CD14-positive monocyte (primary cell): ENCODE results near the gene TMEM273. TPM values are rescaled to one million over a fixed set of nuclear protein-coding genes. Genes with fewer than 3 reads are reported as not detected.

Source experiments
- DNase-seq, 3 donors: peaks; one replicate each; pipeline ENCODE4 v3.0.0-alpha.2; 2011 to 2022
- H2AFZ ChIP-seq: 2 replicates; pipeline ENCODE4 v1.6.0; 2012; ENCODE audit warnings: mild to moderate bottlenecking, low read depth, low read length, inconsistent platforms; ENCODE audit not compliant: insufficient read depth, poor library complexity, severe bottlenecking
- H3K27ac ChIP-seq, 2 donors: 1 replicate in 1 of 2; 2 replicates in 1 of 2; pipeline ENCODE4 v1.5.1; 2012 to 2013; ENCODE audit warnings: low read length in 2 of 2, control low read depth in 1 of 2, inconsistent platforms in 1 of 2, low read depth in 1 of 2, mild to moderate bottlenecking in 1 of 2
- H3K27me3 ChIP-seq, 2 donors: one replicate each; pipeline versions ENCODE4 v1.6.0 to v1.6.1; 2011 to 2013; ENCODE audit warnings: low read length in 2 of 2; ENCODE audit not compliant: control insufficient read depth in 2 of 2, insufficient read depth in 2 of 2
- H3K36me3 ChIP-seq, 2 donors: replicated peaks in 1 of 2; 1 replicate in 1 of 2; 2 replicates in 1 of 2; pipeline versions ENCODE4 v1.5.1 to v1.6.1; 2012 to 2013; ENCODE audit warnings: low read length in 2 of 2, control low read depth in 1 of 2, inconsistent platforms in 1 of 2, mild to moderate bottlenecking in 1 of 2; ENCODE audit not compliant: insufficient read depth in 2 of 2, control insufficient read depth in 1 of 2
- H3K4me1 ChIP-seq, 2 donors: 1 replicate in 1 of 2; 2 replicates in 1 of 2; pipeline versions ENCODE4 v1.5.1 to v1.6.1; 2012 to 2013; ENCODE audit warnings: low read length in 2 of 2, control low read depth in 1 of 2, inconsistent platforms in 1 of 2, mild to moderate bottlenecking in 1 of 2, moderate library complexity in 1 of 2; ENCODE audit not compliant: insufficient read depth in 2 of 2, control insufficient read depth in 1 of 2
- H3K4me2 ChIP-seq: replicated peaks from 2 replicates; pipeline ENCODE3; 2012; ENCODE audit warnings: low read length, moderate library complexity, mild to moderate bottlenecking; ENCODE audit not compliant: poor library complexity, severe bottlenecking; ENCODE audit errors: extremely low read depth
- H3K4me3 ChIP-seq, 3 experiments: fragments of 200-600 bp in 1 of 3; sonication (generic) in 1 of 3; replicated peaks in 1 of 3; 1 replicate in 2 of 3; 2 replicates in 1 of 3; pipeline ENCODE4 v1.5.1; 2011 to 2013; ENCODE audit warnings: low read length in 3 of 3, mild to moderate bottlenecking in 3 of 3, control low read depth in 2 of 3, low read depth in 2 of 3, inconsistent platforms in 1 of 3, moderate library complexity in 1 of 3
- H3K79me2 ChIP-seq: 2 replicates; pipeline ENCODE4 v1.6.0; 2012; ENCODE audit warnings: mild to moderate bottlenecking, control low read depth, inconsistent platforms, low read length, moderate library complexity; ENCODE audit not compliant: insufficient read depth
- H3K9ac ChIP-seq: 2 replicates; pipeline ENCODE4 v1.6.0; 2017; ENCODE audit warnings: low read length, mild to moderate bottlenecking; ENCODE audit not compliant: insufficient read depth, poor library complexity, severe bottlenecking
- H3K9me3 ChIP-seq, 2 donors: replicated peaks in 1 of 2; 1 replicate in 1 of 2; 2 replicates in 1 of 2; pipeline versions ENCODE4 v1.5.1 to v1.6.1; 2012 to 2013; ENCODE audit warnings: low read length in 2 of 2, control low read depth in 1 of 2; ENCODE audit not compliant: control insufficient read depth in 1 of 2, insufficient read depth in 1 of 2
- H4K20me1 ChIP-seq: 2 replicates; pipeline ENCODE4 v1.6.0; 2012; ENCODE audit warnings: mild to moderate bottlenecking, low read length, control low read depth, moderate library complexity; ENCODE audit not compliant: insufficient read depth
- H3K27ac Mint-ChIP-seq, 7 donors: one replicate each; pipeline ENCODE4 v1.8.0; 2020; ENCODE audit warnings: mild to moderate bottlenecking in 7 of 7, mixed read lengths in 7 of 7, moderate library complexity in 6 of 7, inconsistent platforms in 2 of 7
- H3K27me3 Mint-ChIP-seq, 3 donors: one replicate each; pipeline ENCODE4 v1.8.0; 2021 to 2022; ENCODE audit warnings: low read depth in 3 of 3, mild to moderate bottlenecking in 3 of 3, mixed read lengths in 3 of 3, moderate library complexity in 3 of 3, inconsistent platforms in 1 of 3
- H3K36me3 Mint-ChIP-seq, 2 donors: one replicate each; pipeline ENCODE4 v1.8.0; 2020; ENCODE audit warnings: mixed read lengths in 2 of 2, inconsistent platforms in 1 of 2, mild to moderate bottlenecking in 1 of 2
- H3K4me1 Mint-ChIP-seq: one replicate; pipeline ENCODE4 v1.8.0; 2020; ENCODE audit warnings: mild to moderate bottlenecking, mixed read lengths
- H3K4me3 Mint-ChIP-seq, 2 donors: one replicate each; pipeline ENCODE4 v1.8.0; 2020; ENCODE audit warnings: mild to moderate bottlenecking in 2 of 2, mixed read lengths in 2 of 2, moderate library complexity in 1 of 2
- H3K9me3 Mint-ChIP-seq, 7 donors: one replicate each; pipeline ENCODE4 v1.8.0; 2020 to 2022; ENCODE audit warnings: mixed read lengths in 7 of 7, mild to moderate bottlenecking in 6 of 7, moderate library complexity in 6 of 7, inconsistent platforms in 2 of 7
- WGBS: methylation state at CpG from one replicate; pipeline ENCODE4 v1.1.5; 2013; ENCODE audit warnings: missing lambda C conversion rate; ENCODE audit not compliant: insufficient coverage; 5-methylcytosine and 5-hydroxymethylcytosine counted together
- intact Hi-C, 2 donors: fragments of 100-400 bp; cut with micrococcal nuclease; formaldehyde crosslinking; loops; one replicate each; pipeline versions ENCODE4 v1.15.0 to v1.15.1; 2023
- polyA plus RNA-seq, 3 donors: library from polyadenylated mRNA; depleted of rRNA in 1 of 3; unstranded in 2 of 3; stranded (reverse) in 1 of 3; fragments of 300-500 nt in 2 of 3; fragments of >200 nt in 1 of 3; fragmentation: Illumina TruSeq in 2 of 3; gene quantifications; 1 replicate in 2 of 3; 2 replicates in 1 of 3; pipeline ENCODE4 v1.2.3, GENCODE V29; 2012 to 2021
- TF ChIP-seq, protein P1 (sequence below): fragments of 200-600 bp; IDR thresholded peaks from one replicate; pipeline ENCODE4 v1.8.0; 2022; ENCODE audit warnings: antibody characterized with exemption, mild to moderate bottlenecking

Gene TMEM273
- polyA plus RNA-seq, 3 donors = 6.7 to 7.9 (median 6.9) TPM

DNA sequence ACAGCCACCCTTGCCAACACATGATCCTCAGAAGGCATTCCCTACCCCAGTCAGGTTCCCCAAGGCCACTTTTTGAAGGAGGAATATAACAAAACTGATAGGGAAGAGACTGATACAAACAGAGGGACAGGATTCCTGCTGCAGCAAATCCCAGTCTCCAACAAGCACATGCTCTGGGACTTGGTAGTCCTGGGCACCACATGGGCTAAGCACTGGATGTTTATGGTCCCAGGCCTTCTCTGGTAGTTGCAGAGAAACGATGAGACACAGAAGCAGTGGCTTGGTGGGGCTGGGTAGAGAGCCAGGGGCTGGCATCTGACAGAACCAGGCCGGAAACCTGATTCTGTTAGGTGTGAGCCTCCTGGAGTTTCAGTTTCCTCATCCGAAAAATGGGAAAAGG lies 76.1 kb downstream of the TMEM273 start:
- Histone ChIP-seq H3K27ac (no peak overlapping the region), H3K4me3 (no peak overlapping the region), H3K4me2 (no peak overlapping the region), H3K9ac (no peak overlapping the region), H3K9me3 (no peaks in the 10 kb centered on the region), H3K4me1 (no peaks in the 10 kb centered on the region), H2AFZ (no peak overlapping the region), H4K20me1 (no peaks in the 10 kb centered on the region), H3K27me3 (peaks cover 2 to 22% of the 10 kb centered on the region in 2 donors), H3K36me3 (no peaks in the 10 kb centered on the region), H3K79me2 (no peaks in the 10 kb centered on the region)
- intact Hi-C loops = no loop called here
- no peak for DNase-seq
- Mint-ChIP-seq H3K27ac (no peak overlapping the region), H3K4me1 (peaks cover 11% of the 10 kb centered on the region), H3K4me3 (no peak overlapping the region), H3K9me3 (no peaks in the 10 kb centered on the region), H3K36me3 (no peaks in the 10 kb centered on the region), H3K27me3 (peaks cover 25 to 33% (median 27%) of the 10 kb centered on the region in 3 donors)
- TF ChIP-seq, protein P1, sequence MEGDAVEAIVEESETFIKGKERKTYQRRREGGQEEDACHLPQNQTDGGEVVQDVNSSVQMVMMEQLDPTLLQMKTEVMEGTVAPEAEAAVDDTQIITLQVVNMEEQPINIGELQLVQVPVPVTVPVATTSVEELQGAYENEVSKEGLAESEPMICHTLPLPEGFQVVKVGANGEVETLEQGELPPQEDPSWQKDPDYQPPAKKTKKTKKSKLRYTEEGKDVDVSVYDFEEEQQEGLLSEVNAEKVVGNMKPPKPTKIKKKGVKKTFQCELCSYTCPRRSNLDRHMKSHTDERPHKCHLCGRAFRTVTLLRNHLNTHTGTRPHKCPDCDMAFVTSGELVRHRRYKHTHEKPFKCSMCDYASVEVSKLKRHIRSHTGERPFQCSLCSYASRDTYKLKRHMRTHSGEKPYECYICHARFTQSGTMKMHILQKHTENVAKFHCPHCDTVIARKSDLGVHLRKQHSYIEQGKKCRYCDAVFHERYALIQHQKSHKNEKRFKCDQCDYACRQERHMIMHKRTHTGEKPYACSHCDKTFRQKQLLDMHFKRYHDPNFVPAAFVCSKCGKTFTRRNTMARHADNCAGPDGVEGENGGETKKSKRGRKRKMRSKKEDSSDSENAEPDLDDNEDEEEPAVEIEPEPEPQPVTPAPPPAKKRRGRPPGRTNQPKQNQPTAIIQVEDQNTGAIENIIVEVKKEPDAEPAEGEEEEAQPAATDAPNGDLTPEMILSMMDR = no peak
- 100% methylated on average over 1 of the region's 3 CpGs for whole genome bisulfite sequencing

DNA sequence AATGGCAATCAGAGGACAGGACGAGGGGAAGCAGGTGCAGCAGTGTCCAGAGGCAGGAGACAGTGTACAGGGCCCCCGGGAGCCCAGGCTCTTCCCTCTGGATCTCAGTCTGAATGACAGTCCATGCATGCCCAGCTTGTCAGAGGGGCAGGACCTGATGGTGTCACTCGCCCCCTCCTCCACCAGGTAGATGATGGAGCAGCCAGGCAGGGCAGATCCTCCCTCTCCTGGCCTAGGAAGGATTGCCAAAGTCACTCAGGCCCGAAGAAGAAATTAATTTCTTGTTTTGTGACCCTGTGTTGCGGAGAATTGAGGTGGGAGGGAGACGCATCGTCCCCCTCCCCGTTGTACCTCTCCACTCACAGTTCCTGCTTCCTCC lies 76.9 kb downstream of the TMEM273 start:
- H3K4me2 ChIP-seq = no peak overlapping the region
- no peaks in the 10 kb centered on the region for H3K9me3 ChIP-seq
- Mint-ChIP-seq H3K9me3 (no peaks in the 10 kb centered on the region), H3K27me3 (peaks cover 24 to 32% (median 24%) of the 10 kb centered on the region in 3 donors), H3K4me3 (no peak overlapping the region), H3K4me1 (peaks cover 13% of the 10 kb centered on the region), H3K36me3 (no peaks in the 10 kb centered on the region), H3K27ac (no peak overlapping the region)
- peaks cover 2 to 22% of the 10 kb centered on the region in 2 donors for H3K27me3 ChIP-seq
- no peak overlapping the region for H3K27ac ChIP-seq
- no peak overlapping the region for H3K4me3 ChIP-seq
- no peaks in the 10 kb centered on the region for H3K4me1 ChIP-seq
- H3K79me2 ChIP-seq = no peaks in the 10 kb centered on the region
- 76% methylated on average over 4 of the region's 8 CpGs for WGBS
- no peak overlapping the region for H2AFZ ChIP-seq
- intact Hi-C loops = no loop called here
- TF ChIP-seq, protein P1 = no peak
- H4K20me1 ChIP-seq = no peaks in the 10 kb centered on the region
- no peak overlapping the region for H3K9ac ChIP-seq
- H3K36me3 ChIP-seq = no peaks in the 10 kb centered on the region
- DNase-seq = no peak
